OCI-LY3 (cell line): Measurements from ENCODE around the gene ZNF786.
A peak's percentile ranks its signal among the peaks of the same experiment; 100 is the strongest.

Source experiments
- H2AFZ ChIP-seq: fragments of 200-600, 300-600 bp; shearing (Covaris generic); 2 replicates; pipeline ENCODE4 v1.6.0; 2014; ENCODE audit warnings: antibody characterized with exemption, low read depth, low read length
- H3K27ac ChIP-seq: fragments of 200-600, 300-600 bp; sonication (generic); 2 replicates; pipeline ENCODE4 v1.5.1; 2014; ENCODE audit warnings: mild to moderate bottlenecking, low read length, moderate library complexity, mixed read lengths
- H3K27me3 ChIP-seq: fragments of 200-600, 300-600 bp; sonication (generic); 2 replicates; pipeline ENCODE4 v1.6.1; 2014; ENCODE audit warnings: low read depth, low read length, mixed read lengths
- H3K36me3 ChIP-seq: fragments of 200-600, 300-600 bp; sonication (generic); replicated peaks from 2 replicates; pipeline ENCODE3; 2014; ENCODE audit warnings: low read depth, low read length, mixed read lengths
- H3K4me1 ChIP-seq: fragments of 300-600, 200-600 bp; sonication (generic); 2 replicates; pipeline ENCODE4 v1.6.1; 2014; ENCODE audit warnings: low read length, mixed read lengths
- H3K4me2 ChIP-seq: fragments of 200-600, 300-600 bp; sonication (generic); 2 replicates; pipeline ENCODE4 v1.6.1; 2014; ENCODE audit warnings: low read length, mixed read lengths
- H3K4me3 ChIP-seq: fragments of 300-600, 200-600 bp; sonication (generic); 2 replicates; pipeline ENCODE4 v1.5.1; 2014; ENCODE audit warnings: antibody characterized with exemption, mild to moderate bottlenecking, low read length, moderate library complexity
- H3K79me2 ChIP-seq: fragments of 300-600, 200-600 bp; shearing (Covaris generic); 2 replicates; pipeline ENCODE4 v1.6.1; 2014; ENCODE audit warnings: mild to moderate bottlenecking, low read length, mixed read lengths
- H3K9ac ChIP-seq: fragments of 300-600, 200-600 bp; shearing (Covaris generic); 2 replicates; pipeline ENCODE4 v1.6.0; 2014; ENCODE audit warnings: mild to moderate bottlenecking, low read length, moderate library complexity
- H3K9me3 ChIP-seq: fragments of 200-600, 300-600 bp; shearing (Covaris generic); 2 replicates; pipeline ENCODE4 v1.6.1; 2014; ENCODE audit warnings: low read length, mixed read lengths; ENCODE audit not compliant: insufficient read depth
- H4K20me1 ChIP-seq: fragments of 200-600, 300-600 bp; sonication (generic); 2 replicates; pipeline ENCODE4 v1.6.1; 2016; ENCODE audit warnings: low read length, mixed read lengths; ENCODE audit not compliant: insufficient read depth
- CTCF ChIP-seq: fragments of 200-600, 300-600 bp; sonication (generic); IDR thresholded peaks from 2 replicates; pipeline ENCODE4 v1.5.1; 2014; ENCODE audit warnings: antibody characterized with exemption, low read length, low read depth
- EZH2phosphoT487 ChIP-seq: fragments of 200-600 bp; shearing (Covaris generic); IDR thresholded peaks from 2 replicates; pipeline ENCODE4 v1.6.1; 2018; ENCODE audit warnings: antibody characterized with exemption, mixed run types, low read depth

ZNF786 gene

GRCh38 chr7:149090397-149091195 lies at the start of gene ZNF786:
TSS of gene ZNF786 (minus strand) at chr7:149090718. CDS start at chr7:149090640, 78 bp downstream.
- Histone ChIP-seq H3K9ac (peak within 1 kb of the TSS; percentile 87), H4K20me1 (no peaks in the 10 kb centered on the region), H3K4me2 (peak within 1 kb of the TSS; percentile 88), H3K9me3 (no peaks in the 10 kb centered on the region), H3K4me1 (peaks cover 32% of the 10 kb centered on the region), H3K4me3 (peak within 1 kb of the TSS; percentile 83), H3K27ac (peak within 1 kb of the TSS; percentile 85), H3K27me3 (no peaks in the 10 kb centered on the region), H3K79me2 (peaks cover 31% of the 10 kb centered on the region), H2AFZ (peak within 1 kb of the TSS; percentile 78), H3K36me3 (peaks cover 15% of the 10 kb centered on the region)
- TF ChIP-seq CTCF = peak; percentile 71
- TF ChIP-seq EZH2phosphoT487 = no peak

GRCh38 chr7:149136118-149136517 lies 45.6 kb upstream of the ZNF786 start:
- H3K9ac ChIP-seq = no peak overlapping the region
- H3K4me3 ChIP-seq = no peak overlapping the region
- H4K20me1 ChIP-seq = no peaks in the 10 kb centered on the region
- no peaks in the 10 kb centered on the region for H3K79me2 ChIP-seq
- 0 out of 2 replicates have a peak, but pooled peaks cover 2% of the 10 kb centered on the region for H3K9me3 ChIP-seq
- no peaks in the 10 kb centered on the region for H3K27me3 ChIP-seq
- no peaks in the 10 kb centered on the region for H3K4me1 ChIP-seq
- H3K36me3 ChIP-seq = peaks cover 19% of the 10 kb centered on the region
- TF ChIP-seq CTCF = no peak
- no peak for TF ChIP-seq EZH2phosphoT487
- no peak overlapping the region for H2AFZ ChIP-seq
- no peak overlapping the region for H3K4me2 ChIP-seq
- no peak overlapping the region for H3K27ac ChIP-seq

GRCh38 chr7:149133028-149133710 lies 42.7 kb upstream of the ZNF786 start:
- peaks cover 4% of the 10 kb centered on the region for H3K79me2 ChIP-seq
- no peak overlapping the region for H3K4me2 ChIP-seq
- no peak overlapping the region for H3K27ac ChIP-seq
- no peak overlapping the region for H2AFZ ChIP-seq
- no peak overlapping the region for H3K9ac ChIP-seq
- no peaks in the 10 kb centered on the region for H4K20me1 ChIP-seq
- TF ChIP-seq EZH2phosphoT487 (no peak), CTCF (no peak)
- peaks cover 12% of the 10 kb centered on the region for H3K9me3 ChIP-seq
- no peak overlapping the region for H3K4me3 ChIP-seq
- peaks cover under 1% of the 10 kb centered on the region for H3K4me1 ChIP-seq
- peaks cover 34% of the 10 kb centered on the region for H3K36me3 ChIP-seq
- H3K27me3 ChIP-seq = no peaks in the 10 kb centered on the region

GRCh38 chr7:149130572-149131198 lies 40.2 kb upstream of the ZNF786 start:
- peaks cover 6% of the 10 kb centered on the region for H3K4me1 ChIP-seq
- peaks cover 34% of the 10 kb centered on the region for H3K36me3 ChIP-seq
- no peak overlapping the region for H3K4me3 ChIP-seq
- H3K9ac ChIP-seq = no peak overlapping the region
- TF ChIP-seq EZH2phosphoT487 (no peak), CTCF (no peak)
- no peaks in the 10 kb centered on the region for H4K20me1 ChIP-seq
- peaks cover 12% of the 10 kb centered on the region for H3K9me3 ChIP-seq
- no peak overlapping the region for H3K4me2 ChIP-seq
- no peaks in the 10 kb centered on the region for H3K27me3 ChIP-seq
- no peak overlapping the region for H3K27ac ChIP-seq
- peaks cover 25% of the 10 kb centered on the region for H3K79me2 ChIP-seq
- H2AFZ ChIP-seq = no peak overlapping the region
